ENCODE measurements around the gene UAP1L1. TPM values are rescaled to one million over a fixed set of nuclear protein-coding genes. Genes with fewer than 3 reads are reported as not detected.
A peak's percentile ranks its signal among the peaks of the same experiment; 100 is the strongest.
"Not testable (repeated sequence)": the region's sequence is repeated elsewhere in the genome, so short reads cannot be mapped to it uniquely, and the experiment has no call there.

UAP1L1 gene, protein sequence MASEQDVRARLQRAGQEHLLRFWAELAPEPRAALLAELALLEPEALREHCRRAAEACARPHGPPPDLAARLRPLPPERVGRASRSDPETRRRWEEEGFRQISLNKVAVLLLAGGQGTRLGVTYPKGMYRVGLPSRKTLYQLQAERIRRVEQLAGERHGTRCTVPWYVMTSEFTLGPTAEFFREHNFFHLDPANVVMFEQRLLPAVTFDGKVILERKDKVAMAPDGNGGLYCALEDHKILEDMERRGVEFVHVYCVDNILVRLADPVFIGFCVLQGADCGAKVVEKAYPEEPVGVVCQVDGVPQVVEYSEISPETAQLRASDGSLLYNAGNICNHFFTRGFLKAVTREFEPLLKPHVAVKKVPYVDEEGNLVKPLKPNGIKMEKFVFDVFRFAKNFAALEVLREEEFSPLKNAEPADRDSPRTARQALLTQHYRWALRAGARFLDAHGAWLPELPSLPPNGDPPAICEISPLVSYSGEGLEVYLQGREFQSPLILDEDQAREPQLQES
- 1 to 10 TPM in 6 of 8 experiments, under 1 TPM in 2; 0.63 to 8.9 (median 4.5) TPM for total RNA-seq

DNA sequence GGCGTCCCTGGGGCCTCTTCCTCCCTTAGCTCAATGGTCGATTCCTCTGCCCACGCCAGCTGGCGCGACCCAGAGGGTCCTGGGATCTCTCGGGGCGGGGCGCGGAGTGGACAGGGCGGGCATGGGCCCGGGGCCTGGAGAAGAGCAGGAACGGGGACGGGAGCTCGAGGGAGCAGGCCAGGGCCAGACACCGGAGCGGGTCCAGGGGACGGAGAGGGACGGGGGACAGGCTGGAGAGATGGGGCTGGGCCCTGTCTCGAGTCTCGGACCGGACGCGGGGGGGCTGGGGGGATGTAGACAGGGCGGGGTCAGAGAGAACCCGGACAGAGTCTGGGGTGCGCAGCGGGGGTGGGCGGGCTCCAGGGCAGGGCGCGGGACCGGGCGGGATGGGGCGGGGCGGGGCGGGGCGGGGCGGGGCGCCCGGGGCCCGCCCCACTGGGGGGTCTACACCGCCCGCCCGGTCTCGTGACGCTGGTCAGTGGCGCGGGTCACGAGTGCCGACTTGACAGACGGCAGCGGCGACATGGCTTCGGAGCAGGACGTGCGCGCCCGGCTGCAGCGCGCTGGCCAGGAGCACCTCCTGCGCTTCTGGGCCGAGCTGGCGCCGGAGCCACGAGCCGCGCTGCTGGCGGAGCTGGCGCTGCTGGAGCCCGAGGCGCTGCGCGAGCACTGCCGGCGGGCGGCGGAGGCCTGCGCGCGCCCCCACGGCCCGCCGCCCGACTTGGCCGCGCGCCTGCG, at the start of gene UAP1L1:
Gene UAP1L1, plus strand, starts transcription at position 508 of the 738 bp plus-strand sequence. Its CDS starts 16 bp downstream, at position 524.
- in situ Hi-C loops (cut with MboI; ENCODE audit: low pct_unique_long_range_greater_than_20kb in 2 of 9, low sequenced_read_pairs in 9 of 9, unreplicated experiment in 9 of 9): no loop called here
- H3K4me1 ChIP-seq (replicated peaks in 1 of 2): peaks cover 2 to 6% of the 10 kb centered on the region in 2 donors
- WGBS, 10 experiments: 5 to 40% (median 30%) methylated on average over 1 to 4 of the region's 87 CpGs; no CpG with 5 or more reads in 7 of the 10 experiments
- H3K4me3 ChIP-seq: peak within 1 kb of the TSS; percentile 19 to 68 (median 42)
- H3K27ac ChIP-seq: no peak within 1 kb of the TSS
- peak; percentile 73 to 89 (median 76) for ATAC-seq (replicated peaks in 6 of 8)

DNA sequence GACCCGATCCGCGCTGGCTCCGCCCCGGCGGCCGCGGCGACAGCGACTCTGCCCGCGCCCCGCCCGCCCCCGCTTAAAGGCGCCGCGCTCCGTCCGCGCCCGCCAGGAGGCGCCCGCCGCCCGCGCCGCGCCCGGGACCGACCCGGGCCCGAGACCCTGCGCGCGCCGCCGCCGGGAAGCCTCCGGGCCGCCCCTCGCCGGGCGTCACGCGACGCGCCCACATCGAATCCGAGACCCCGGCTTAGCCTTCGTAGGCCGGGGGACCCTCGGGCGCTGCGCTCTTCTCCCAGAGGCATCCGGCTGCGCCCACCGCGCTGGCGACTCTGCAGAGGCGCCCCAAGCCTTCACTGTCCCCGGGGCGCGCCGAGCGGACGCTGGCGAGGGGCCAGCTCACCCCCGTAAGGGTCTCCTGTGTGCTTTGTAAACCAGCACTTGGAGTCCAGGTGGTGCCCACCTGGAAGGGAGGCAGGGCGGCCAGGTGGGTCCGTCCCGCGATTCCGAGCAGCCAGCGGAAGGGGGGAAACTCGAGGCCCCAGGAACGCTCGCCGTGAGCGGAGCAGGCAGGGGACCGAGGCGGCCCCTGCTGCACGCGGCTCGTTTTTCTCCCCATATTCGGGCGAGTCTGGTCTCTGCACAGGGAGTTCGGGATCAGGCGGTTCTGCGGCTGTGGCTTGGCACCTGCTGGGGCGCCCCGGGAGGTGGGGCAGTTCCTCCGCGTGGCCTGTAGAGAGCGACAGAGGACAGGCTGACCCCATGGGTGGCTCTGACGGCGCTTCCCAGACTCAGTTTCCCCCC, 48.9 kb upstream of the UAP1L1 start:
- peak overlapping the region; percentile 47 to 86 for H3K27ac ChIP-seq
- ATAC-seq (replicated peaks in 6 of 8): peak; percentile 55 to 81 (median 64)
- WGBS, 10 experiments: 0 to 10% (median 0%) methylated on average over 1 to 5 of the region's 98 CpGs; no CpG with 5 or more reads in 6 of the 10 experiments
- H3K4me3 ChIP-seq: peak overlapping the region; percentile 45 to 59 (median 47)
- peaks cover 41 to 46% of the 10 kb centered on the region in 2 donors for H3K4me1 ChIP-seq (replicated peaks in 1 of 2)
- in situ Hi-C loops (cut with MboI; ENCODE audit: low pct_unique_long_range_greater_than_20kb in 2 of 9, low sequenced_read_pairs in 9 of 9, unreplicated experiment in 9 of 9): loop anchor here in 7 of 9 experiments (25.0 kb wide), 1 partner anchor 241 kb away; the partner anchor contains the start of genes CCDC183 (in 7 of the 7) and TMEM141 (in 7 of the 7)

DNA sequence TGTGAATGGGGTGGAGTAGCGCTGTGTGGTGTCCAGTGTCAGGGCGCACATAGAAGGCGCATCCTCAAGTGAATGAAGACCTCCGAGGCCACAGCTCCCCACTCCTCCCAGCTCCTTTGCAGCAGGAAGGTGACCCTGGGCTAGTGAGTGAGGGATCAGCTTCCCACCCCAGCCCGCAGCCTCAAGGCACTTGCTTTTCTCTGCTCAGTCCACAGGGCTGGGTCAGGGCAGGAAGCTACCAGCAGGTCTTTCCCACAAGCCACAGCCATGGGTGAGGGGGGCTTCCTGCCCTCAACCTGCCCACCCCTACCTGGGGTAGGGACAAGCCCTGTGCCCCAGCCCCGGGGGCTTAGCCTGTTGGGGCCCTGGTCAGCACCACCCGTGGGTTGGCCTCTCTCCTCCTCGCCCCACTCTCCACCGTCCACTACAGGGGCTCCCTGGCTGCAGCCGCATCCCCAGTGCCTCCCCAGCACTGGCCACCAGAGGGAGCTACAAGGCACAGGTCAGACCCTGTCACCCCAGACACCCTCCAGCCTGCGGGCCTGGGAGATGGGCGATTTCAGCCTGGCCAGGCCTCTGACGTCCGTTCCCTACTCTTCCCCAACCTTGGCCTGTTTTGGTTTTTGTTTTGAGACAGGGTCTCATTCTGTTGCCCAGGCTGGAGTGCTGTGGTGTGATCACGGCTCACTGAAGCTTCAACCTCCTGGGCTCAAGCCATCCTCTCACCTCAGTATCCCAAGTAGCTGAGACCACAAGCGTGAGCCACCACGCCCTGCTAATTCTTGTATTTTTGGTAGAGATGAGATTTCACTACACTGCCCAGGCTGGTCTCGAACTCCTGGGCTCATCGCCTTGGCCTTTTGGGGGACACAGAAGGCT, 48.0 kb upstream of the UAP1L1 start:
- peak in 7 of 8 experiments; percentile 6 to 65 (median 12) for ATAC-seq (replicated peaks in 6 of 8)
- peak overlapping the region; percentile 45 to 59 (median 47) for H3K4me3 ChIP-seq
- in situ Hi-C loops (cut with MboI; ENCODE audit: low pct_unique_long_range_greater_than_20kb in 2 of 9, low sequenced_read_pairs in 9 of 9, unreplicated experiment in 9 of 9): loop anchor here in 7 of 9 experiments (25.0 kb wide), 1 partner anchor 242 kb away; the partner anchor contains the start of genes CCDC183 (in 7 of the 7) and TMEM141 (in 7 of the 7)
- H3K27ac ChIP-seq: peak overlapping the region in 1 of 2 donors; percentile 86
- WGBS, 10 experiments: 17 to 92% (median 72%) methylated on average over 2 to 6 of the region's 19 CpGs; no CpG with 5 or more reads in 4 of the 10 experiments
- H3K4me1 ChIP-seq (replicated peaks in 1 of 2): peaks cover 41 to 46% of the 10 kb centered on the region in 2 donors

DNA sequence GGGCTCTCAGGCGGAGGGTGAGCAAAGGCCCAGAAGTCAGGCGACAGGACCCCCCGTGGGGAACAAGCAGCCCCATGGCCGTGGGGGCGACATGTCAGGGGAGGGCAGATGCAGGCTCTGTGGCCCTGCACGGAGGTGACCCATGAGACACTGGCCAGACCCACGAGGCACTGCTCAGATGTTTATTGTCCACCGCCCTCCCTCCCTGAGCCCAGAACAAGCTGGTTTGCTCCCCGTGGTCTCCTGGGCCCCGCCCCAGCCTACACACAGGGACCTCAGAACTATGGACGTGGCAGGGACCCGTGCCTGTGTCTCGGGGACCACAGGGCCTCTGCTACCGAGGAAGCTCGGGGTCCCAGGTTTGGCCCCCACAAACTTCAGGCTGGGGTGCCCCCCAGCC, 47.3 kb upstream of the UAP1L1 start:
- ATAC-seq (replicated peaks in 6 of 8): no peak
- 60 to 67% methylated on average over 1 to 3 of the region's 15 CpGs; no CpG with 5 or more reads in 8 of the 10 experiments for WGBS, 10 experiments
- no peak overlapping the region for H3K4me3 ChIP-seq
- no peak overlapping the region for H3K27ac ChIP-seq
- in situ Hi-C loops (cut with MboI; ENCODE audit: low pct_unique_long_range_greater_than_20kb in 2 of 9, low sequenced_read_pairs in 9 of 9, unreplicated experiment in 9 of 9): loop anchor here in 7 of 9 experiments (25.0 kb wide), 1 partner anchor 243 kb away; the partner anchor contains the start of genes CCDC183 (in 7 of the 7) and TMEM141 (in 7 of the 7)
- peaks cover 41 to 46% of the 10 kb centered on the region in 2 donors for H3K4me1 ChIP-seq (replicated peaks in 1 of 2)

DNA sequence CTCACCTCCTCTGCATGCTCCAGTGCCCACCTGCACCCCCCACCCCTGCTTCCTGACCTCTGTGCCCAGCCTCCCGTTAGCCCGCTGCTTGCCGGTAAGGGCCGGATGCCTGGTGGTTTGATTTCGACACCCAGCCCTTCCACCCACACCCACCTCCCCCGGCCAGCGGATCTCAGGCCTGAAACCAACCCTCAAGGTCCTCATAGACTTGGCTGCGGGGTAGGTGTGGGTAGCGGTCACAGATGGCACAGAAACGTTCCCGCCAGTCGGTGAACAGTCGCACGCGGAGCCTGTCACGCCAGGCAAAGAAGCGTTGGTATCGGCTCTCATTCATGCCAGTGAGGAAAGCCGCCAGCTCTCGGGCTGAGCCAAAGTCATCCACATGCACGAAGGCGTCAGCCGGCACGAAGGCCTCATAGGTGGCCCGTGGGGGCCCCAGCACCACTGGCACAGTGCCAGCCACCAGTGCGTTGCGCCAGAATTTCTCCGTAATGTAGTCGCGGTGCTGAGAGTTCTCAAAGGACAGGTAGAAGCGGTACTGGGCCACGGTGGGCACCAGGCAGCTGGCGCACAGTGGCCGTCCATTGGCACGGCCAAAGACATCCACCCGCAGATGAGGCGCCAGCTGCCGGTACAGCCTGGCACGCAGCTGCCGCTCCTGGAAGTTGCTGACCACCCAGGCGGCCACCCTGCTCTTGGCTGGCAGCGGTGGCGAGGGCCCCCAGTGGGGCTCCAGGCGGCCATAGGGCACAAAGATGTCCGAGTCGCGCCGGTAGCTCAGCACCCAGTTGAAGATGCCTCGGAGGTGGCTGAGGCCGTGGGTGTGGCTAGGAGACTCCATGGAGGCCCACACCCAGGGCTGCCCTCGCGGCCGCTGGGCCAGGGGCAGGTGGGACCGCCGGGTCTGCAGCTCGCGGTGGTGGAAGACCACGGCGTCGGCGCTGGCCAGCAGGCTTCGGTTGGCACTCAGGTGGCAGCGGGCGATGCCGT, 46.5 kb upstream of the UAP1L1 start:
- in situ Hi-C loops (cut with MboI; ENCODE audit: low pct_unique_long_range_greater_than_20kb in 2 of 9, low sequenced_read_pairs in 9 of 9, unreplicated experiment in 9 of 9): loop anchor here in 7 of 9 experiments (25.0 kb wide), 1 partner anchor 244 kb away; the partner anchor contains the start of genes CCDC183 (in 7 of the 7) and TMEM141 (in 7 of the 7)
- Histone ChIP-seq H3K27ac (no peak overlapping the region), H3K4me1 (replicated peaks in 1 of 2) (peaks cover 34 to 39% of the 10 kb centered on the region in 2 donors), H3K4me3 (no peak overlapping the region)
- ATAC-seq (replicated peaks in 6 of 8): no peak
- WGBS, 10 experiments: 80 to 95% (median 89%) methylated on average over 3 to 17 of the region's 65 CpGs; no CpG with 5 or more reads in 6 of the 10 experiments

DNA sequence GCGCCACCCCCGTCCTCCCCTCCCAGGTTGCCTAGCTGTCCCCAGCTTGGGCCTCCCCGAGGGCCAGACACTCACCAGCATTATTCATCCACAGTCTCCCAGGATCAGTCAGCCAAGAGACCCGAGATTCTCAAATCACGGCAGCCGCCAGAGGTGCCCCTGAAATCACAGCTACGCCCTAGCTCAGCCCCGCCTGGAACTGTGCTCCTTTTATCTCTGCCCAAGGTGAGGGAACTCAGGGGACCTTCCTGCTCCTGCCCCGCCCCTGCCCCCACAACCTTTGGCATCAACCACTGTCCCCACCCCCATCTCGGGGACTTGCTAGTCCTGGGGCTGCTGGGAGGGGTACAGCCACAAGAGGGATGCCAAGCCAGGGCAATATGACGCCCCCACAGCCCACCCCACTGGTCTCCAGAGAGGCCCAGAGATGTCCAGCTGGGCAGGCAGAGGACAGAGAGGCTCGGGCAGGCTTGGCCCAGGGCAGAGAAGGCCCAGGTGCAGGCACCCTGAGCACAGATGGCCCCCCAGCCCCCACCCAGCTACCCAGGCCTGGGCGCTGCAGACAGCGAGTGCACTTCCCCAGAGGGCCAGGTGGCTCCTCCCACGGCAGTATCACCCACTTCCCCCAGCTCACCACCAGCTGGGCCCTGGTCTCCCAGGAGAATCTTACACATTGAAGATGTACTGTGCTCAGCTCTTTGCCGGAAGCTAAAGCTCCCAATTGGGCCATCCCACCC, 45.2 kb upstream of the UAP1L1 start, which contains the start of gene FUT7:
Gene FUT7, minus strand, starts transcription at position 185 of the 737 bp plus-strand sequence. Its CDS starts 97 bp downstream, at position 88.
- H3K4me1 ChIP-seq (replicated peaks in 1 of 2): peaks cover 21 to 27% of the 10 kb centered on the region in 2 donors
- H3K27ac ChIP-seq: no peak within 1 kb of the TSS
- in situ Hi-C loops (cut with MboI; ENCODE audit: low pct_unique_long_range_greater_than_20kb in 2 of 9, low sequenced_read_pairs in 9 of 9, unreplicated experiment in 9 of 9): loop anchor here in 7 of 9 experiments (25.0 kb wide), 1 partner anchor 245 kb away; the partner anchor contains the start of genes CCDC183 (in 7 of the 7) and TMEM141 (in 7 of the 7)
- H3K4me3 ChIP-seq: no peak within 1 kb of the TSS
- no peak for ATAC-seq (replicated peaks in 6 of 8)
- WGBS, 10 experiments: 17 to 80% (median 20%) methylated on average over 1 of the region's 16 CpGs; no CpG with 5 or more reads in 7 of the 10 experiments

DNA sequence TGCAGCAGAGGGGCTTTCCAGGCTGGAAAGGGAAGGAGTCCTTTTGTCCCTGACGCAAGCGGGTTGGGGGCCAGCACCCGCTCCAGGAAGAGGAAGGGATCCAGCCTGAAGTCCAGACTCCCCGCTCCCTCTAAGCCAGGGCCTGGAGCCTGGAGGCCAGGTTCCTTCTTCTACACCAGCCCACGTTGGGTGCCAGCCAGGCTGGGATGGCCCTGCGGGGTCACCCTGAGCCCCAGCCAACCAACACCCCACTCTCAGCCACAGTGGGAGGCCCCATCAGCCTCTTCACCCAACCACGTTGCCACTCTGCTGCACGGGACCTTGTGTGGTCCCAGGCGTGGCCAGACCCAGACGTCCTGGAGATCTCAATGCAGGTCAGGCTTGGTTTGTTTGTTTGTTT, 44.5 kb upstream of the UAP1L1 start:
- WGBS, 10 experiments: 79 to 95% (median 80%) methylated on average over 2 to 3 of the region's 10 CpGs; no CpG with 5 or more reads in 7 of the 10 experiments
- Histone ChIP-seq H3K4me3 (no peak overlapping the region), H3K4me1 (replicated peaks in 1 of 2) (peaks cover 17 to 22% of the 10 kb centered on the region in 2 donors), H3K27ac (no peak overlapping the region)
- ATAC-seq (replicated peaks in 6 of 8): no peak
- in situ Hi-C loops (cut with MboI; ENCODE audit: low pct_unique_long_range_greater_than_20kb in 2 of 9, low sequenced_read_pairs in 9 of 9, unreplicated experiment in 9 of 9): loop anchor here in 7 of 9 experiments (25.0 kb wide), 1 partner anchor 246 kb away; the partner anchor contains the start of genes CCDC183 (in 7 of the 7) and TMEM141 (in 7 of the 7)

DNA sequence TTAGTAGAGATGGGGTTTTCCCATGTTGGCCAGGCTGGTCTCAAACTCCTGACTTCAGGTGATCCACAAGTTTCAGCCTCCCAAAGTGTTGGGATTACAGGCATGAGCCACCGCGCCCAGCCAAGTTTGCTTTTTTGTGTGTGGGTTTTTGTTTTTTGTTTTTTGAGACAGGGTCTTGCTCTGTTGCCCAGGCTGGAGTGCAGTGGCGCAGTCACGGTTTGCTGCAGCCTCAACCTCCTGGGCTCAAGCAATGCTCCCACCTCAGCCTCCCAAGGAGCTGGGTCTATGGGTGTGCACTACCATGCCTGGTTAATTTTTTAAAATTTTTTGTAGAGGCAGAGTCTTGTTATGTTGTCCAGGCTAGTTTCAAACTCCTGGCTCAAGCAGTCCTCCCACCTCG, 43.8 kb upstream of the UAP1L1 start:
- not testable (repeated sequence) for H3K27ac ChIP-seq; ATAC-seq (replicated peaks in 6 of 8); H3K4me3 ChIP-seq
- in situ Hi-C loops (cut with MboI; ENCODE audit: low pct_unique_long_range_greater_than_20kb in 2 of 9, low sequenced_read_pairs in 9 of 9, unreplicated experiment in 9 of 9): loop anchor here in 7 of 9 experiments (25.0 kb wide), 1 partner anchor 246 kb away; the partner anchor contains the start of genes CCDC183 (in 7 of the 7) and TMEM141 (in 7 of the 7)
- H3K4me1 ChIP-seq (replicated peaks in 1 of 2): peaks cover 17 to 22% of the 10 kb centered on the region in 2 donors
- 90 to 100% (median 98%) methylated on average over 1 to 3 of the region's 5 CpGs; no CpG with 5 or more reads in 4 of the 10 experiments for WGBS, 10 experiments

DNA sequence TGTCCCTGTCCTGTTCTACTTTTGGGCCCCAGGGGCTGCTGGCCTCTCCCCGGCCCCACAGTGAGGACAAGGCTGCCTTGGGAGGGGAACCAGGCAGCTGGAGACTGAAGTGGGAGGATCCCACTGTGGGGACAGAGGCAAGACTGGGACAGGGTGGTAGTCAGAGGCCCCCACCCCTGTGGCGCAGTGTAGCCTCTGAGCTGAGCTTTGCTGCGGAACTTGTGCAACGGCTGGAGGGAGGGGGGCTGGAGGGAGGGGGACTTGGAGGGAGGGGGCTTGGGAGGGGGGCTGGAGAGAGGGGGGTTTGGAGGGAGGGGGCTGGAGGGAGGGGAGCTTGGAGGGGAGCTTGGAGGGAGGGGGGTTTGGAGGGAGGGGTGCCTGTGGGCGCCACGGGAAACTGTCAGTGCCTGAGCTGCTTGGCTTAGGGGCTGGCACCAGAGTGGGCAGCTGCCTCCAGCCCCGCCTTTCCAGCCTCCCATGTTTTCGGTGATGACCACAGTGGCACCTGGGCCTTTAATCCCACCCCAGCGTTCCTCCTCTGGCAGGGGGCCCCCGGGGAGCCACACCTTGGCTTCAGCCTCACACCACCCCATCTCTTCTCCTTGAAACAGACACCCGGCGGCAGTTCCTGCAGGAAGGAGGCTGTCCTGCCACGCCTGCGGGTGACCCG, 43.1 kb upstream of the UAP1L1 start:
- H3K4me1 ChIP-seq (replicated peaks in 1 of 2): peaks cover 12 to 17% of the 10 kb centered on the region in 2 donors
- in situ Hi-C loops (cut with MboI; ENCODE audit: low pct_unique_long_range_greater_than_20kb in 2 of 9, low sequenced_read_pairs in 9 of 9, unreplicated experiment in 9 of 9): loop anchor here in 7 of 9 experiments (25.0 kb wide), 1 partner anchor 247 kb away; the partner anchor contains the start of genes CCDC183 (in 7 of the 7) and TMEM141 (in 7 of the 7)
- H3K4me3 ChIP-seq: no peak overlapping the region
- no peak for ATAC-seq (replicated peaks in 6 of 8)
- WGBS, 10 experiments: 100% methylated on average over 1 of the region's 15 CpGs; no CpG with 5 or more reads in 9 of the 10 experiments
- no peak overlapping the region for H3K27ac ChIP-seq
